ENCODE measurements around the gene PTPRK.

DNA sequence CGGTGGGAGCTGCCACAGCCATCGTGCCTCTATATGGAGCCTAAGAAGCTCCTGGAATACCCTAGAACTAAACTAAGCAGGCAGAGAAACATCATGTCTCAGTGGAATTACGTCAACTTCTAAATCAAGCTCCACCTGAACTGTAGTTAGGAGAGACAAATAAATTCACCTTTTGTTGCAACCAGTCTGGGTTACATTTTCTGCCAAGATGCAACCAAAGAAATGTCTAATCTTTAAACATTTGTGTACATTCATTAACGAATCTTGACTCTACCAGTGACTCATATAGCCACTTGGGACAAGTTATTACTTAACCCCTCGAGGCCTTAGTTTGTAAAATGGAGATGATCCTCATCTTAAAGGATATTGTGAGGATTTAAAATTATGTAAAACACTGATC is 8.9 kb downstream of the PTPRK start:
- TF ChIP-seq POLR2AphosphoS5 (IDR thresholded peaks at IDR 0.05; ENCODE audit: low read depth) (no peak), EZH2 (IDR thresholded peaks at IDR 0.05; ENCODE audit: low read depth, unreplicated experiment) (no peak), ZNF114 (CRISPR knock-in tag; IDR thresholded peaks at IDR 0.05) (no peak), CREB1 (CRISPR knock-in tag; IDR thresholded peaks at IDR 0.05; ENCODE audit: low read depth) (no peak), ZNF331 (CRISPR knock-in tag; IDR thresholded peaks at IDR 0.05; ENCODE audit: low read depth) (no peak), JUNB (IDR thresholded peaks at IDR 0.05; ENCODE audit: unreplicated experiment) (no peak), EZH2phosphoT487 (IDR thresholded peaks at IDR 0.05; ENCODE audit: unreplicated experiment) (no peak), NANOG (IDR thresholded peaks at IDR 0.05; ENCODE audit: borderline replicate concordance) (no peak)
- TF ChIP-seq, protein P1, sequence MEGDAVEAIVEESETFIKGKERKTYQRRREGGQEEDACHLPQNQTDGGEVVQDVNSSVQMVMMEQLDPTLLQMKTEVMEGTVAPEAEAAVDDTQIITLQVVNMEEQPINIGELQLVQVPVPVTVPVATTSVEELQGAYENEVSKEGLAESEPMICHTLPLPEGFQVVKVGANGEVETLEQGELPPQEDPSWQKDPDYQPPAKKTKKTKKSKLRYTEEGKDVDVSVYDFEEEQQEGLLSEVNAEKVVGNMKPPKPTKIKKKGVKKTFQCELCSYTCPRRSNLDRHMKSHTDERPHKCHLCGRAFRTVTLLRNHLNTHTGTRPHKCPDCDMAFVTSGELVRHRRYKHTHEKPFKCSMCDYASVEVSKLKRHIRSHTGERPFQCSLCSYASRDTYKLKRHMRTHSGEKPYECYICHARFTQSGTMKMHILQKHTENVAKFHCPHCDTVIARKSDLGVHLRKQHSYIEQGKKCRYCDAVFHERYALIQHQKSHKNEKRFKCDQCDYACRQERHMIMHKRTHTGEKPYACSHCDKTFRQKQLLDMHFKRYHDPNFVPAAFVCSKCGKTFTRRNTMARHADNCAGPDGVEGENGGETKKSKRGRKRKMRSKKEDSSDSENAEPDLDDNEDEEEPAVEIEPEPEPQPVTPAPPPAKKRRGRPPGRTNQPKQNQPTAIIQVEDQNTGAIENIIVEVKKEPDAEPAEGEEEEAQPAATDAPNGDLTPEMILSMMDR (conservative IDR thresholded peaks at IDR 0.05; ENCODE audit: low read depth in 2 of 2) = no peak
- TF ChIP-seq, protein P2, sequence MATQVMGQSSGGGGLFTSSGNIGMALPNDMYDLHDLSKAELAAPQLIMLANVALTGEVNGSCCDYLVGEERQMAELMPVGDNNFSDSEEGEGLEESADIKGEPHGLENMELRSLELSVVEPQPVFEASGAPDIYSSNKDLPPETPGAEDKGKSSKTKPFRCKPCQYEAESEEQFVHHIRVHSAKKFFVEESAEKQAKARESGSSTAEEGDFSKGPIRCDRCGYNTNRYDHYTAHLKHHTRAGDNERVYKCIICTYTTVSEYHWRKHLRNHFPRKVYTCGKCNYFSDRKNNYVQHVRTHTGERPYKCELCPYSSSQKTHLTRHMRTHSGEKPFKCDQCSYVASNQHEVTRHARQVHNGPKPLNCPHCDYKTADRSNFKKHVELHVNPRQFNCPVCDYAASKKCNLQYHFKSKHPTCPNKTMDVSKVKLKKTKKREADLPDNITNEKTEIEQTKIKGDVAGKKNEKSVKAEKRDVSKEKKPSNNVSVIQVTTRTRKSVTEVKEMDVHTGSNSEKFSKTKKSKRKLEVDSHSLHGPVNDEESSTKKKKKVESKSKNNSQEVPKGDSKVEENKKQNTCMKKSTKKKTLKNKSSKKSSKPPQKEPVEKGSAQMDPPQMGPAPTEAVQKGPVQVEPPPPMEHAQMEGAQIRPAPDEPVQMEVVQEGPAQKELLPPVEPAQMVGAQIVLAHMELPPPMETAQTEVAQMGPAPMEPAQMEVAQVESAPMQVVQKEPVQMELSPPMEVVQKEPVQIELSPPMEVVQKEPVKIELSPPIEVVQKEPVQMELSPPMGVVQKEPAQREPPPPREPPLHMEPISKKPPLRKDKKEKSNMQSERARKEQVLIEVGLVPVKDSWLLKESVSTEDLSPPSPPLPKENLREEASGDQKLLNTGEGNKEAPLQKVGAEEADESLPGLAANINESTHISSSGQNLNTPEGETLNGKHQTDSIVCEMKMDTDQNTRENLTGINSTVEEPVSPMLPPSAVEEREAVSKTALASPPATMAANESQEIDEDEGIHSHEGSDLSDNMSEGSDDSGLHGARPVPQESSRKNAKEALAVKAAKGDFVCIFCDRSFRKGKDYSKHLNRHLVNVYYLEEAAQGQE (IDR thresholded peaks at IDR 0.05; ENCODE audit: unreplicated experiment) = no peak
- TF ChIP-seq, protein P3, sequence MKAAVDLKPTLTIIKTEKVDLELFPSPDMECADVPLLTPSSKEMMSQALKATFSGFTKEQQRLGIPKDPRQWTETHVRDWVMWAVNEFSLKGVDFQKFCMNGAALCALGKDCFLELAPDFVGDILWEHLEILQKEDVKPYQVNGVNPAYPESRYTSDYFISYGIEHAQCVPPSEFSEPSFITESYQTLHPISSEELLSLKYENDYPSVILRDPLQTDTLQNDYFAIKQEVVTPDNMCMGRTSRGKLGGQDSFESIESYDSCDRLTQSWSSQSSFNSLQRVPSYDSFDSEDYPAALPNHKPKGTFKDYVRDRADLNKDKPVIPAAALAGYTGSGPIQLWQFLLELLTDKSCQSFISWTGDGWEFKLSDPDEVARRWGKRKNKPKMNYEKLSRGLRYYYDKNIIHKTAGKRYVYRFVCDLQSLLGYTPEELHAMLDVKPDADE (IDR thresholded peaks at IDR 0.05) = no peak
- TF ChIP-seq, protein P4, sequence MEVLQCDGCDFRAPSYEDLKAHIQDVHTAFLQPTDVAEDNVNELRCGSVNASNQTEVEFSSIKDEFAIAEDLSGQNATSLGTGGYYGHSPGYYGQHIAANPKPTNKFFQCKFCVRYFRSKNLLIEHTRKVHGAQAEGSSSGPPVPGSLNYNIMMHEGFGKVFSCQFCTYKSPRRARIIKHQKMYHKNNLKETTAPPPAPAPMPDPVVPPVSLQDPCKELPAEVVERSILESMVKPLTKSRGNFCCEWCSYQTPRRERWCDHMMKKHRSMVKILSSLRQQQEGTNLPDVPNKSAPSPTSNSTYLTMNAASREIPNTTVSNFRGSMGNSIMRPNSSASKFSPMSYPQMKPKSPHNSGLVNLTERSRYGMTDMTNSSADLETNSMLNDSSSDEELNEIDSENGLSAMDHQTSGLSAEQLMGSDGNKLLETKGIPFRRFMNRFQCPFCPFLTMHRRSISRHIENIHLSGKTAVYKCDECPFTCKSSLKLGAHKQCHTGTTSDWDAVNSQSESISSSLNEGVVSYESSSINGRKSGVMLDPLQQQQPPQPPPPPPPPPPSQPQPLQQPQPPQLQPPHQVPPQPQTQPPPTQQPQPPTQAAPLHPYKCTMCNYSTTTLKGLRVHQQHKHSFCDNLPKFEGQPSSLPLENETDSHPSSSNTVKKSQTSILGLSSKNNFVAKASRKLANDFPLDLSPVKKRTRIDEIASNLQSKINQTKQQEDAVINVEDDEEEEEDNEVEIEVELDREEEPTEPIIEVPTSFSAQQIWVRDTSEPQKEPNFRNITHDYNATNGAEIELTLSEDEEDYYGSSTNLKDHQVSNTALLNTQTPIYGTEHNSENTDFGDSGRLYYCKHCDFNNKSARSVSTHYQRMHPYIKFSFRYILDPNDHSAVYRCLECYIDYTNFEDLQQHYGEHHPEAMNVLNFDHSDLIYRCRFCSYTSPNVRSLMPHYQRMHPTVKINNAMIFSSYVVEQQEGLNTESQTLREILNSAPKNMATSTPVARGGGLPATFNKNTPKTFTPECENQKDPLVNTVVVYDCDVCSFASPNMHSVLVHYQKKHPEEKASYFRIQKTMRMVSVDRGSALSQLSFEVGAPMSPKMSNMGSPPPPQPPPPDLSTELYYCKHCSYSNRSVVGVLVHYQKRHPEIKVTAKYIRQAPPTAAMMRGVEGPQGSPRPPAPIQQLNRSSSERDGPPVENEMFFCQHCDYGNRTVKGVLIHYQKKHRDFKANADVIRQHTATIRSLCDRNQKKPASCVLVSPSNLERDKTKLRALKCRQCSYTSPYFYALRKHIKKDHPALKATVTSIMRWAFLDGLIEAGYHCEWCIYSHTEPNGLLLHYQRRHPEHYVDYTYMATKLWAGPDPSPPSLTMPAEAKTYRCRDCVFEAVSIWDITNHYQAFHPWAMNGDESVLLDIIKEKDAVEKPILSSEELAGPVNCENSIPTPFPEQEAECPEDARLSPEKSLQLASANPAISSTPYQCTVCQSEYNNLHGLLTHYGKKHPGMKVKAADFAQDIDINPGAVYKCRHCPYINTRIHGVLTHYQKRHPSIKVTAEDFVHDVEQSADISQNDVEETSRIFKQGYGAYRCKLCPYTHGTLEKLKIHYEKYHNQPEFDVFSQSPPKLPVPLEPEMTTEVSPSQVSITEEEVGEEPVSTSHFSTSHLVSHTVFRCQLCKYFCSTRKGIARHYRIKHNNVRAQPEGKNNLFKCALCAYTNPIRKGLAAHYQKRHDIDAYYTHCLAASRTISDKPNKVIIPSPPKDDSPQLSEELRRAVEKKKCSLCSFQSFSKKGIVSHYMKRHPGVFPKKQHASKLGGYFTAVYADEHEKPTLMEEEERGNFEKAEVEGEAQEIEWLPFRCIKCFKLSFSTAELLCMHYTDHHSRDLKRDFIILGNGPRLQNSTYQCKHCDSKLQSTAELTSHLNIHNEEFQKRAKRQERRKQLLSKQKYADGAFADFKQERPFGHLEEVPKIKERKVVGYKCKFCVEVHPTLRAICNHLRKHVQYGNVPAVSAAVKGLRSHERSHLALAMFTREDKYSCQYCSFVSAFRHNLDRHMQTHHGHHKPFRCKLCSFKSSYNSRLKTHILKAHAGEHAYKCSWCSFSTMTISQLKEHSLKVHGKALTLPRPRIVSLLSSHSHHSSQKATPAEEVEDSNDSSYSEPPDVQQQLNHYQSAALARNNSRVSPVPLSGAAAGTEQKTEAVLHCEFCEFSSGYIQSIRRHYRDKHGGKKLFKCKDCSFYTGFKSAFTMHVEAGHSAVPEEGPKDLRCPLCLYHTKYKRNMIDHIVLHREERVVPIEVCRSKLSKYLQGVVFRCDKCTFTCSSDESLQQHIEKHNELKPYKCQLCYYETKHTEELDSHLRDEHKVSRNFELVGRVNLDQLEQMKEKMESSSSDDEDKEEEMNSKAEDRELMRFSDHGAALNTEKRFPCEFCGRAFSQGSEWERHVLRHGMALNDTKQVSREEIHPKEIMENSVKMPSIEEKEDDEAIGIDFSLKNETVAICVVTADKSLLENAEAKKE (CRISPR knock-in tag; IDR thresholded peaks at IDR 0.05) = no peak
